CD4-positive, alpha-beta T cell (primary cell): ENCODE data around the gene GOLGA1. TPM values are rescaled to one million over a fixed set of nuclear protein-coding genes. Genes with fewer than 3 reads are reported as not detected.

Experiments used
- ATAC-seq: fragments of 200-7000 bp; cut with Tn5 transposase; one replicate; pipeline ENCODE4 v1.10.0; 2022; ENCODE audit warnings: mild to moderate bottlenecking; ENCODE audit not compliant: poor library complexity
- CTCF ChIA-PET: fragments of 350-600 bp; sonication (Branson Sonifier 250); formaldehyde crosslinking; loops from one replicate; lab custom pipeline; 2021; ENCODE audit warnings: antibody characterized with exemption, inconsistent platforms; lab: Charles Lee
- POLR2A ChIA-PET: fragments of 350-600 bp; sonication (Branson Sonifier 250); formaldehyde crosslinking; loops from one replicate; lab custom pipeline; 2021; ENCODE audit warnings: antibody characterized with exemption, inconsistent platforms; lab: Charles Lee
- DNase-seq, 14 experiments: peaks; one replicate each; pipeline ENCODE4 v3.0.0-alpha.2; 2013 to 2020; ENCODE audit warnings: mixed read lengths in 2 of 14
- H3K27ac ChIP-seq, 2 donors: one replicate each; pipeline versions ENCODE4 v1.5.1 to v1.7.0; 2013; ENCODE audit warnings: low read length in 2 of 2, low read depth in 1 of 2, mild to moderate bottlenecking in 1 of 2
- H3K27me3 ChIP-seq, 2 experiments: 1 replicate in 1 of 2; 2 replicates in 1 of 2; pipeline versions ENCODE4 v1.6.1 to v1.7.0; 2013; ENCODE audit warnings: low read length in 2 of 2, control low read depth in 1 of 2, mild to moderate bottlenecking in 1 of 2, moderate library complexity in 1 of 2; ENCODE audit not compliant: insufficient read depth in 2 of 2, control insufficient read depth in 1 of 2
- H3K36me3 ChIP-seq: one replicate; pipeline ENCODE4 v1.6.1; 2013; ENCODE audit warnings: low read length, control low read depth; ENCODE audit not compliant: insufficient read depth
- H3K4me1 ChIP-seq: one replicate; pipeline ENCODE4 v1.6.1; 2013; ENCODE audit warnings: low read length, control low read depth; ENCODE audit not compliant: insufficient read depth
- H3K4me3 ChIP-seq: one replicate; pipeline ENCODE4 v1.5.1; 2013; ENCODE audit warnings: mild to moderate bottlenecking, low read length, moderate library complexity
- H3K9me3 ChIP-seq, 2 experiments: 1 replicate in 1 of 2; 2 replicates in 1 of 2; pipeline versions ENCODE4 v1.6.1 to v1.7.0; 2013; ENCODE audit warnings: low read length in 2 of 2, mild to moderate bottlenecking in 2 of 2, control low read depth in 1 of 2, moderate library complexity in 1 of 2; ENCODE audit not compliant: control insufficient read depth in 1 of 2, insufficient read depth in 1 of 2
- H3K27ac Mint-ChIP-seq: one replicate; pipeline ENCODE4 v1.8.0; 2020; ENCODE audit warnings: mixed read lengths
- H3K27me3 Mint-ChIP-seq: one replicate; pipeline ENCODE4 v1.8.0; 2021; ENCODE audit warnings: mixed read lengths
- H3K36me3 Mint-ChIP-seq: one replicate; pipeline ENCODE4 v1.8.0; 2021; ENCODE audit warnings: low read depth, mixed read lengths
- H3K4me1 Mint-ChIP-seq: one replicate; pipeline ENCODE4 v1.8.0; 2021; ENCODE audit warnings: low read depth, mixed read lengths
- H3K4me3 Mint-ChIP-seq: one replicate; pipeline ENCODE4 v1.8.0; 2020; ENCODE audit warnings: mild to moderate bottlenecking, mixed read lengths
- H3K9me3 Mint-ChIP-seq: one replicate; pipeline ENCODE4 v1.8.0; 2020; ENCODE audit warnings: mixed read lengths
- CTCF ChIP-seq: fragments of 200-600 bp; IDR thresholded peaks from one replicate; pipeline ENCODE4 v1.8.0; 2022; ENCODE audit warnings: antibody characterized with exemption, mild to moderate bottlenecking
- intact Hi-C, 2 experiments: fragments of 100-400 bp; cut with DNase I in 1 of 2; cut with micrococcal nuclease in 1 of 2; formaldehyde crosslinking; loops; one replicate each; pipeline versions ENCODE4 v1.15.1 to v1.9.0; 2023 to 2025; cut with DNase I, micrococcal nuclease
- total RNA-seq, 174 experiments: library from RNA in 2 of 174; stranded (reverse) in 2 of 174; gene quantifications; one replicate each; pipeline ENCODE4 v1.2.3 and lab custom pipeline; 2021 to 2026

Gene GOLGA1
- total RNA-seq, 2 experiments from 2014 or later: 12.9 to 22.2 TPM

- peaks cover 47% of the 10 kb centered on the region for H3K36me3 ChIP-seq
- H3K27me3 Mint-ChIP-seq: no peaks in the 10 kb centered on the region
- no peak for TF ChIP-seq CTCF
- H3K4me1 ChIP-seq: no peaks in the 10 kb centered on the region
- ChIA-PET POLR2A (no interaction called here), CTCF (no interaction called here)
- H3K4me1 Mint-ChIP-seq: no peaks in the 10 kb centered on the region
- H3K36me3 Mint-ChIP-seq: peaks cover 79% of the 10 kb centered on the region
- H3K27ac ChIP-seq: no peak overlapping the region
- ATAC-seq (no peak), DNase-seq (no peak)
- no peaks in the 10 kb centered on the region for H3K27me3 ChIP-seq
- H3K4me3 ChIP-seq: no peak overlapping the region
- no peak overlapping the region for H3K4me3 Mint-ChIP-seq
- no peak overlapping the region for H3K27ac Mint-ChIP-seq
- no peaks in the 10 kb centered on the region for H3K9me3 Mint-ChIP-seq
- intact Hi-C loops: no loop called here
- no peaks in the 10 kb centered on the region for H3K9me3 ChIP-seq
Observed at GRCh38 chr9:124914753-124915405, 26.0 kb downstream of the GOLGA1 start.

GRCh38 chr9:124913378-124913777 is 27.5 kb downstream of the GOLGA1 start:
- no peak for TF ChIP-seq CTCF
- DNase-seq (no peak), ATAC-seq (no peak)
- Mint-ChIP-seq H3K27ac (no peak overlapping the region), H3K9me3 (no peaks in the 10 kb centered on the region), H3K4me1 (no peaks in the 10 kb centered on the region), H3K4me3 (no peak overlapping the region), H3K27me3 (no peaks in the 10 kb centered on the region), H3K36me3 (peaks cover 70% of the 10 kb centered on the region)
- Histone ChIP-seq H3K27me3 (no peaks in the 10 kb centered on the region), H3K36me3 (peaks cover 33% of the 10 kb centered on the region), H3K27ac (no peak overlapping the region), H3K4me1 (no peaks in the 10 kb centered on the region), H3K4me3 (no peak overlapping the region), H3K9me3 (no peaks in the 10 kb centered on the region)
- POLR2A ChIA-PET: no interaction called here
- CTCF ChIA-PET: no interaction called here
- intact Hi-C loops: no loop called here

- no peak for TF ChIP-seq CTCF
- Mint-ChIP-seq H3K27ac (no peak overlapping the region), H3K36me3 (peaks cover 73% of the 10 kb centered on the region), H3K4me3 (no peak overlapping the region), H3K4me1 (no peaks in the 10 kb centered on the region), H3K27me3 (no peaks in the 10 kb centered on the region), H3K9me3 (no peaks in the 10 kb centered on the region)
- DNase-seq: no peak
- Histone ChIP-seq H3K27me3 (no peaks in the 10 kb centered on the region), H3K9me3 (no peaks in the 10 kb centered on the region), H3K4me1 (no peaks in the 10 kb centered on the region), H3K27ac (no peak overlapping the region), H3K4me3 (no peak overlapping the region), H3K36me3 (peaks cover 37% of the 10 kb centered on the region)
- intact Hi-C loops: no loop called here
- ATAC-seq: no peak
- ChIA-PET POLR2A (interaction anchor here (1.2 kb wide), 1 partner anchor 30 kb away, joined by 3 read pairs; no protein-coding TSS in a partner anchor), CTCF (no interaction called here)
Observed at GRCh38 chr9:124911766-124912165, 29.1 kb downstream of the GOLGA1 start.
